Parathyroid adenoma (tissue), 2 donors: Measurements from ENCODE around the gene TMC6.

Source experiments
- H2AFZ ChIP-seq: fragments of 300-600 bp; sonication (generic); one replicate; pipeline ENCODE4 v1.7.0; 2017; ENCODE audit warnings: antibody characterized with exemption, mild to moderate bottlenecking
- H3K27ac ChIP-seq: fragments of 300-600 bp; sonication (generic); one replicate; pipeline ENCODE4 v1.7.0; 2017
- H3K27me3 ChIP-seq: fragments of 300-600 bp; sonication (generic); one replicate; pipeline ENCODE4 v1.7.0; 2017; ENCODE audit warnings: low read length; ENCODE audit not compliant: control insufficient read depth, insufficient read depth
- H3K36me3 ChIP-seq: fragments of 300-600 bp; sonication (generic); one replicate; pipeline ENCODE4 v1.7.0; 2017; ENCODE audit warnings: low read length; ENCODE audit not compliant: control insufficient read depth, insufficient read depth
- H3K4me1 ChIP-seq: fragments of 300-600 bp; sonication (generic); one replicate; pipeline ENCODE4 v1.7.0; 2017; ENCODE audit warnings: control low read depth
- H3K4me2 ChIP-seq: fragments of 300-600 bp; sonication (generic); one replicate; pipeline ENCODE4 v1.7.0; 2017; ENCODE audit warnings: low read length
- H3K4me3 ChIP-seq: fragments of 300-600 bp; sonication (generic); one replicate; pipeline ENCODE4 v1.7.0; 2017; ENCODE audit warnings: low read depth, low read length
- H3K79me2 ChIP-seq: fragments of 300-600 bp; sonication (generic); one replicate; pipeline ENCODE4 v1.7.0; 2017; ENCODE audit warnings: control low read depth
- H3K9ac ChIP-seq: fragments of 300-600 bp; sonication (generic); one replicate; pipeline ENCODE4 v1.7.0; 2017; ENCODE audit warnings: mild to moderate bottlenecking
- H3K9me3 ChIP-seq: fragments of 300-600 bp; sonication (generic); one replicate; pipeline ENCODE4 v1.7.0; 2017; ENCODE audit warnings: low read length; ENCODE audit not compliant: control insufficient read depth
- TF ChIP-seq, protein P1 (sequence below): fragments of 300-600 bp; sonication (generic); IDR thresholded peaks from one replicate; pipeline ENCODE4 v1.7.0; 2017; ENCODE audit warnings: antibody characterized with exemption, mild to moderate bottlenecking
- donor health status: primary hyperparathyroidism.

Gene TMC6

DNA sequence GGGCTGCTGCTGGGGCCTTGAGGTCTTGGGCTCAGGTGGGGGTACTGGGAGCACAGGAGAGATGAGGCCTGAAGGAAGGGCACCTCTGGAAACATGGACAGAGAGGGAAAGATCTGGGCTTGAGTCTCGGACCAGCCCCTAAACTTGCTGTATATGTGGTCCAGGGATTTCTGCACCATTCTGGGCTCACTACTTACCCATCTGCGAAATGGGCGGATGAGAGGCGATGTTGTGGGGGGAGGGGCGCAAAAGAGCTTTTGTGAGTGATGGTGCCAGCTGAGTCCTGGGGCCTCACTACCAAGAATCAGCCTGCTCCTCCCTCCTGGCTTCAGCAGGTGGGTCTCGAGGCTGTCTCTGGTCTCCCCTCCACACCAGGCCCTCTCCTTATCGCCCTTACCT, 17.9 kb upstream of the TMC6 start:
- no peaks in the 10 kb centered on the region for H3K9me3 ChIP-seq
- no peak overlapping the region for H3K4me2 ChIP-seq
- H2AFZ ChIP-seq = no peak overlapping the region
- H3K36me3 ChIP-seq = no peaks in the 10 kb centered on the region
- H3K27ac ChIP-seq = no peak overlapping the region
- H3K4me3 ChIP-seq = no peak overlapping the region
- H3K4me1 ChIP-seq = no peaks in the 10 kb centered on the region
- no peaks in the 10 kb centered on the region for H3K27me3 ChIP-seq
- H3K79me2 ChIP-seq = no peaks in the 10 kb centered on the region
- no peak overlapping the region for H3K9ac ChIP-seq
- TF ChIP-seq, protein P1, sequence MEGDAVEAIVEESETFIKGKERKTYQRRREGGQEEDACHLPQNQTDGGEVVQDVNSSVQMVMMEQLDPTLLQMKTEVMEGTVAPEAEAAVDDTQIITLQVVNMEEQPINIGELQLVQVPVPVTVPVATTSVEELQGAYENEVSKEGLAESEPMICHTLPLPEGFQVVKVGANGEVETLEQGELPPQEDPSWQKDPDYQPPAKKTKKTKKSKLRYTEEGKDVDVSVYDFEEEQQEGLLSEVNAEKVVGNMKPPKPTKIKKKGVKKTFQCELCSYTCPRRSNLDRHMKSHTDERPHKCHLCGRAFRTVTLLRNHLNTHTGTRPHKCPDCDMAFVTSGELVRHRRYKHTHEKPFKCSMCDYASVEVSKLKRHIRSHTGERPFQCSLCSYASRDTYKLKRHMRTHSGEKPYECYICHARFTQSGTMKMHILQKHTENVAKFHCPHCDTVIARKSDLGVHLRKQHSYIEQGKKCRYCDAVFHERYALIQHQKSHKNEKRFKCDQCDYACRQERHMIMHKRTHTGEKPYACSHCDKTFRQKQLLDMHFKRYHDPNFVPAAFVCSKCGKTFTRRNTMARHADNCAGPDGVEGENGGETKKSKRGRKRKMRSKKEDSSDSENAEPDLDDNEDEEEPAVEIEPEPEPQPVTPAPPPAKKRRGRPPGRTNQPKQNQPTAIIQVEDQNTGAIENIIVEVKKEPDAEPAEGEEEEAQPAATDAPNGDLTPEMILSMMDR = no peak

GRCh38 chr17:78144736-78145641, 16.4 kb upstream of the TMC6 start:
- H2AFZ ChIP-seq = no peak overlapping the region
- H3K4me1 ChIP-seq = no peaks in the 10 kb centered on the region
- no peaks in the 10 kb centered on the region for H3K36me3 ChIP-seq
- no peak overlapping the region for H3K4me3 ChIP-seq
- no peak overlapping the region for H3K27ac ChIP-seq
- no peak overlapping the region for H3K9ac ChIP-seq
- H3K9me3 ChIP-seq = no peaks in the 10 kb centered on the region
- TF ChIP-seq, protein P1 = no peak
- H3K27me3 ChIP-seq = no peaks in the 10 kb centered on the region
- H3K4me2 ChIP-seq = peak overlapping the region; percentile 9
- H3K79me2 ChIP-seq = no peaks in the 10 kb centered on the region

DNA sequence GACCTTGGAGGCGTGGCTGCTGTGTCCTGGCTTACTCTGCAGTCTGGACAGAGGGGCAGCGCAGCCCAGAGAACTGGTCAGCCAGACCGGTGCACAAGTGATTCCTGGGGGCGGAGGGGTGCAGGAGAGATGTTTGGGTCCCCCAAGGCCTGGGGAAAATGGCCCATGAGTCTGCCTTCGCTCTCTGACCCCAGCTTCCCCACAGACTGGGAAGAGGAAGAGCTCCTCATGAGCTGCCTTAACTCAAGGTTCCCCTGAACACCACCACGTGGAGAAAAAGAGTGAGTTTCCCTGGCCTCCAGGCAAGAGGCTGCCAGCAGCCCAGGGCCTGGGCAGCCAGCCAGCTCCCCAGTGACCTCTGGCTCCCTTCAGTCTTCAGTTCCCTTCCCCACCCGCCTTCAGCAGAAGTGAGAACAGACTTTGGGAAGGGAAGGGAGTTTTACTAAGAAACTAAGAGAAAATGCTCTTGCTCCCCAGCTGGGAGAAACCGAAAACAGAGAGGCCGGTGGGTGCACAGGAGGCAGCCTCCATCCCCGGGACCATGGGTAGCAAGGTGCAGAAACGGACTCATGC, 15.7 kb upstream of the TMC6 start:
- Histone ChIP-seq H3K9me3 (no peaks in the 10 kb centered on the region), H3K27me3 (no peaks in the 10 kb centered on the region), H3K4me3 (no peak overlapping the region), H3K9ac (no peak overlapping the region), H3K79me2 (no peaks in the 10 kb centered on the region), H2AFZ (no peak overlapping the region), H3K36me3 (no peaks in the 10 kb centered on the region), H3K27ac (no peak overlapping the region), H3K4me2 (peak overlapping the region; percentile 9), H3K4me1 (no peaks in the 10 kb centered on the region)
- TF ChIP-seq, protein P1 = no peak

DNA sequence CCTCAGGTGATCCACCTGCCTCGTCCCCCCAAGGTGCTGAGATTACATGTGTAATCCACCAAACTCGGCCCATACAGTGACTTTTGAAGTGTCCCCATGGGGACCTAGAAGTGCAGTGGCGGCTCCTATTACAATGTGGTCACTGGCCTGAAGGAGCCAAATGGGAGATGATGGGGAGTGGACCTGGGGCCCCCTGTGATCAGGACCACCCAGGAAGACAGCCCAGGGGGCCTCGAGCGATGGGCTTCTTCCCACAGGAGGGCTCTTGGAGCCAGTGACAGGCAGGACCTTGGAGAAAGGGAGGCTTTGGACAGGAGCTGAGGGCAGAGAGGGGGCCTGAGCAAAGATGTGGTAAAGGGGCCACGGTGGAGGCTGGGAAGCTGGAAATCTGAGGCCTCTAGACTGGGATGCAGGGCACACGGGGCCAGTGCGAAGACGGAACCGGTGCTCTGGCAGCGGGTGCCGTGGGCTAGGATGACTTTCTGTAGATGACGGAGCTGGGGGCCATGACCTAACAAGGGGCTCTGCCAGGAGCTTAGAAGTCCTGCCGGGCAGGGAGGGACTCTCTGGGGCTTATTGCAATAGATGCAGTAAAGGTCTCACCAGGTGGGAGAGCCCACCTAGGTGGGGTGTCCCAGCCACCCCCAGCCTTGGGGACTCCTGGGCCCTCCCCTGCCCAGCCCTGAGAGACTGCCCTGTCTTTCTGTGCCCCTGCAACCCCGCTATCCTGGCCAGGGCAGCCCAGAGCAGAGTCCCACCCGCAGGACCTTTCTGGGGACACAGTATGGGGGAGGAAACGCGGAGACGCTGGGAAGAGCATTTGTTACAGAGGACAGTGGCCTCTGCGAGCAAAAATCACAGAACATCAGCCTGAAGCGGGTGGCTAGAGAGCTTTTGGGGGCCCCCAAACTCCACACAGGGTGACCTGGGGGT, 14.9 kb upstream of the TMC6 start:
- Histone ChIP-seq H3K9me3 (no peaks in the 10 kb centered on the region), H3K9ac (no peak overlapping the region), H3K36me3 (no peaks in the 10 kb centered on the region), H3K27ac (no peak overlapping the region), H3K4me1 (no peaks in the 10 kb centered on the region), H3K27me3 (no peaks in the 10 kb centered on the region), H2AFZ (no peak overlapping the region), H3K4me2 (no peak overlapping the region), H3K79me2 (no peaks in the 10 kb centered on the region), H3K4me3 (no peak overlapping the region)
- TF ChIP-seq, protein P1 = no peak
